Measurements from ENCODE around the gene FOXG1.

DNA sequence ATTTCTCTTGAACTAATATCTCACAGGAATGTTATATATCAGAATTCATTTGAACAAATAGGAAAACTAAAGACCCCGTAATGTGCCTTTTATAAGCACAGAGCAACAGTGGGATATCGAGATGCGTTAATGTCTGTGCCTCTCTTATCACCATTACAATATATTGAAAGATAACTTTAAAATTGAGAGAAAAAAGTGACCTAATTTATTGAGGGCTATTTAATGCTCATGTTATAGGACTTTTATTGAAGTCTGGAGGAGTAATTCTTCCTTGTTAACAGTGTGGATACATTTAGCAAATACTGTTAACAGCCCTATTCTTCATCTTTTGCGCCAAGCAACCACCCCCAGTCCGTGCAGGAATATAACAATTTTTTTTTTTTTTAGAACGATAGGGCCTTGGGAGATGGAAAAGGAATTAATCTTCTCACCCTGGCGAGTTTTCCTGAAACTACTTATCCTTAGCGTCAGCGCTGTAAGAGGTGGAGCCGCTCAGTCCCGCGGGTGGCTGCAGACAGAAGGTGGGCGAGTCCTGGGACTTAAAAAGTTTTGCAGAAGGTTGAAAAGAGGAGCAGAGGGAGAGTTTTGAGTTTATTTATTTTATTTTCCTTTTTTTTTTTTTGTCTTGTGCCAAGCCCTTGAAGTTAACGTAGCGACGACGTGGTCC, 11.0 kb downstream of the FOXG1 start:
- TF ChIP-seq, protein P1, sequence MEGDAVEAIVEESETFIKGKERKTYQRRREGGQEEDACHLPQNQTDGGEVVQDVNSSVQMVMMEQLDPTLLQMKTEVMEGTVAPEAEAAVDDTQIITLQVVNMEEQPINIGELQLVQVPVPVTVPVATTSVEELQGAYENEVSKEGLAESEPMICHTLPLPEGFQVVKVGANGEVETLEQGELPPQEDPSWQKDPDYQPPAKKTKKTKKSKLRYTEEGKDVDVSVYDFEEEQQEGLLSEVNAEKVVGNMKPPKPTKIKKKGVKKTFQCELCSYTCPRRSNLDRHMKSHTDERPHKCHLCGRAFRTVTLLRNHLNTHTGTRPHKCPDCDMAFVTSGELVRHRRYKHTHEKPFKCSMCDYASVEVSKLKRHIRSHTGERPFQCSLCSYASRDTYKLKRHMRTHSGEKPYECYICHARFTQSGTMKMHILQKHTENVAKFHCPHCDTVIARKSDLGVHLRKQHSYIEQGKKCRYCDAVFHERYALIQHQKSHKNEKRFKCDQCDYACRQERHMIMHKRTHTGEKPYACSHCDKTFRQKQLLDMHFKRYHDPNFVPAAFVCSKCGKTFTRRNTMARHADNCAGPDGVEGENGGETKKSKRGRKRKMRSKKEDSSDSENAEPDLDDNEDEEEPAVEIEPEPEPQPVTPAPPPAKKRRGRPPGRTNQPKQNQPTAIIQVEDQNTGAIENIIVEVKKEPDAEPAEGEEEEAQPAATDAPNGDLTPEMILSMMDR (IDR thresholded peaks at IDR 0.05; ENCODE audit: low read depth, low read length): no peak
- no peak for TF ChIP-seq POLR2A (IDR thresholded peaks at IDR 0.05; ENCODE audit: extremely low read depth, insufficient read length)
- TF ChIP-seq, protein P2, sequence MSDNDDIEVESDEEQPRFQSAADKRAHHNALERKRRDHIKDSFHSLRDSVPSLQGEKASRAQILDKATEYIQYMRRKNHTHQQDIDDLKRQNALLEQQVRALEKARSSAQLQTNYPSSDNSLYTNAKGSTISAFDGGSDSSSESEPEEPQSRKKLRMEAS (IDR thresholded peaks at IDR 0.05; ENCODE audit: low read depth, low read length): no peak
- TF ChIP-seq MYC (IDR thresholded peaks at IDR 0.05; ENCODE audit: low read depth, low read length): no peak

All from NB4 (cell line).